ENCODE results near the gene PPIB. TPM values are rescaled to one million over a fixed set of nuclear protein-coding genes. Genes with fewer than 3 reads are reported as not detected.

The PPIB gene
- total and polyA plus RNA-seq, 2 experiments from 2014 or later = 1,188 to 1,748 TPM

- Histone ChIP-seq H4K20me1 (ENCODE audit: insufficient read depth) (0 out of 2 replicates have a peak, but pooled peaks cover 11% of the 10 kb centered on the region), H3K27me3 (replicated peaks; ENCODE audit: insufficient read depth) (peaks cover 10% of the 10 kb centered on the region; the same call in 1 of the 2 replicates), H3K9ac (no peak overlapping the region), H2AFZ (no peak overlapping the region), H3K9me2 (ENCODE audit: insufficient read depth) (no peaks in the 10 kb centered on the region), H3K4me1 (ENCODE audit: insufficient read depth) (peaks cover 12% of the 10 kb centered on the region), H3F3A (ENCODE audit: insufficient read depth) (peaks cover 73% of the 10 kb centered on the region), H3K36me3 (ENCODE audit: low read depth) (peaks cover 52% of the 10 kb centered on the region), H3K9me3 (ENCODE audit: low read depth) (no peaks in the 10 kb centered on the region), H3K4me3 (no peak overlapping the region), H3K27ac (no peak overlapping the region), H3K4me2 (ENCODE audit: unreplicated experiment) (no peak overlapping the region), H3K79me2 (ENCODE audit: insufficient read depth) (peaks cover 29% of the 10 kb centered on the region)
- DNase-seq = no peak
- no peak for TF ChIP-seq EZH2phosphoT487 (IDR thresholded peaks at IDR 0.05; ENCODE audit: insufficient read depth, low read depth)
- TF ChIP-seq EZH2 (IDR thresholded peaks at IDR 0.05; ENCODE audit: insufficient read depth, poor library complexity, severe bottlenecking) = no peak
- in situ Hi-C loops (cut with MboI) = no loop called here
- 84 to 90% methylated on average over 14 to 15 of the region's 15 CpGs for WGBS, 2 experiments (ENCODE audit: low coverage in 1 of 2, low lambda C conversion rate in 2 of 2, missing lambda C conversion rate in 2 of 2)
Measured at GRCh38 chr15:64155802-64156651, 6.8 kb downstream of the PPIB start.

- WGBS, 2 experiments (ENCODE audit: low coverage in 1 of 2, low lambda C conversion rate in 2 of 2, missing lambda C conversion rate in 2 of 2) = 15 to 21% methylated on average over 9 to 12 of the region's 12 CpGs
- in situ Hi-C loops (cut with MboI) = no loop called here
Measured at GRCh38 chr15:64153480-64154367, 9.1 kb downstream of the PPIB start.

GRCh38 chr15:64152507-64153387 lies 10.1 kb downstream of the PPIB start:
- in situ Hi-C loops (cut with MboI) = no loop called here
- H3F3A ChIP-seq (ENCODE audit: insufficient read depth) = peaks cover 50% of the 10 kb centered on the region
- no peaks in the 10 kb centered on the region for H3K9me3 ChIP-seq (ENCODE audit: low read depth)
- no peaks in the 10 kb centered on the region for H3K4me1 ChIP-seq (ENCODE audit: insufficient read depth)
- no peak overlapping the region for H3K27ac ChIP-seq
- no peak overlapping the region for H3K9ac ChIP-seq
- DNase-seq = no peak
- no peaks in the 10 kb centered on the region for H3K79me2 ChIP-seq (ENCODE audit: insufficient read depth)
- no peaks in the 10 kb centered on the region for H4K20me1 ChIP-seq (ENCODE audit: insufficient read depth)
- H3K36me3 ChIP-seq (ENCODE audit: low read depth) = peaks cover 23% of the 10 kb centered on the region; the same call in 1 of the 2 replicates
- H3K4me3 ChIP-seq = no peak overlapping the region
- no peak overlapping the region for H2AFZ ChIP-seq
- peak overlapping the region; percentile 80 for H3K4me2 ChIP-seq (ENCODE audit: unreplicated experiment)
- TF ChIP-seq EZH2phosphoT487 (IDR thresholded peaks at IDR 0.05; ENCODE audit: insufficient read depth, low read depth) = no peak
- TF ChIP-seq EZH2 (IDR thresholded peaks at IDR 0.05; ENCODE audit: insufficient read depth, poor library complexity, severe bottlenecking) = no peak
- WGBS, 2 experiments (ENCODE audit: low coverage in 1 of 2, low lambda C conversion rate in 2 of 2, missing lambda C conversion rate in 2 of 2) = 31 to 35% methylated on average over 27 of the region's 27 CpGs
- no peaks in the 10 kb centered on the region for H3K9me2 ChIP-seq (ENCODE audit: insufficient read depth)
- peaks cover 10% of the 10 kb centered on the region; the same call in 1 of the 2 replicates for H3K27me3 ChIP-seq (replicated peaks; ENCODE audit: insufficient read depth)

More at GRCh38 chr15:64153480-64154367, 9.1 kb downstream of the PPIB start:
- Histone ChIP-seq H3K4me1 (ENCODE audit: insufficient read depth) (no peaks in the 10 kb centered on the region), H3K27me3 (replicated peaks; ENCODE audit: insufficient read depth) (peaks cover 10% of the 10 kb centered on the region; the same call in 1 of the 2 replicates), H3K4me2 (ENCODE audit: unreplicated experiment) (no peak overlapping the region), H2AFZ (no peak overlapping the region), H3K27ac (peak overlapping the region; percentile 33), H3K9ac (no peak overlapping the region), H3K9me3 (ENCODE audit: low read depth) (no peaks in the 10 kb centered on the region), H3K36me3 (ENCODE audit: low read depth) (peaks cover 30% of the 10 kb centered on the region; the same call in 1 of the 2 replicates), H3K79me2 (ENCODE audit: insufficient read depth) (peaks cover 6% of the 10 kb centered on the region), H3F3A (ENCODE audit: insufficient read depth) (peaks cover 57% of the 10 kb centered on the region), H3K9me2 (ENCODE audit: insufficient read depth) (no peaks in the 10 kb centered on the region), H4K20me1 (ENCODE audit: insufficient read depth) (0 out of 2 replicates have a peak, but pooled peaks cover 7% of the 10 kb centered on the region), H3K4me3 (no peak overlapping the region)
- peak; percentile 89 for DNase-seq
- TF ChIP-seq EZH2 (IDR thresholded peaks at IDR 0.05; ENCODE audit: insufficient read depth, poor library complexity, severe bottlenecking) (no peak), EZH2phosphoT487 (IDR thresholded peaks at IDR 0.05; ENCODE audit: insufficient read depth, low read depth) (no peak)
